HG03045 (cell line): ENCODE data around the gene PRCP.

ENCODE experiments used
- ATAC-seq: cut with Tn5 transposase; IDR thresholded peaks from one replicate; pipeline ENCODE4 v1.9.1; 2021; ENCODE audit warnings: mild to moderate bottlenecking, moderate library complexity; ENCODE audit not compliant: unreplicated experiment

The PRCP gene

DNA sequence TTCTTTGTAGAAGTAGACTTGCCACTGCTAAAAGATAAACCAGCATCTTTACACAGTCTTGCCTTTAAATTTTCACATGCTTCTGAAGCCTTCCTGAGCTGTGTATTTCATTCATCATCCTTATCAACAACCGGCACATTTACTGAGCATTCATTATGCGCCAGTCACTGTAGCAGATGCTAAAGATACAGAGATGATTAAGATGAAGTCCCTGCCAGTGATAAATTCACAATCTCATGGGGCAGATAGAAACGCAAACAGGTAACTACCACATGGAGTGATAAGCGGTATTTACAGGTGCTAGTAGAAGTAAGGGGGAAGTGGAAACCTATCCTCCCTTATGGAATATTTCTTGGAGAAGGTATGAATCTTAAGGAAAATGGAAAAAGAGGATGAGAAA lies 67.2 kb downstream of the PRCP start:
- ATAC-seq = no peak

DNA sequence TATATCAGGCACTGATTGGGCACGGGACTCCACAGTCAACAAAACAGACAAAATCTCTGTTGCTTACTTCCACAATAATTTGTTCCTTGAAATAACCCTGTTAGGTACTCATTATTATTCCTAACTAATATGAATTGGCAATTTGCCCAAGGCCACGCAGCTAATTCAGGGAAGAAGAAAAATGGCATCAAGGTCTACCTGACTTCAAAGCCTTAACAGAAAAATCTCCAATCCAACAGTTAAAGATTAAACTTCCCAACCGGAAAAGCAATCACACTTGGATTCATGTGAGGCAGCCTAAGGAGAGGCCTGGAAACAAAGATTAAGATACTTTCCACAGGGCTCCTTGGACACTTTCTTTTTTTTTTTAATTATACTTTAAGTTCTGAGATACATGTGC lies 68.9 kb downstream of the PRCP start:
- no peak for ATAC-seq

DNA sequence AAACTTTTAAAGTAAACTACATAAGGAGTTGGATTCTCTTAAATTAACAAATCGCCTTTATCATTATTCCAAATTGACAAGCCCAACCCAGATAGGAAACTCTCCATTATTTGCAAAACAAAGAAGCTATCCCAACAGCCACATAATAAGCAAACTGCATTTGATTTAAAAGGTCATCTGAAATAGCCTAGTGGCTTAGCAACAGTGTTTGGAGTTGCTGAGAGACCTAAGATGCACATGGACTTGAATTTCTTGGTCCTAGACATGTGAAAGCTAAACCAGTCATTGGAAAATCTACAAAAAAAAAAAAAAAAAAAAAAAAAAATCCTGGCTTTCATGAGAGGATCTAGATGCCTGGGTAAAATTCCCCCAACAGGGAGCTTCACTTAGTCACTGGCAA lies 69.5 kb downstream of the PRCP start:
- ATAC-seq = no peak

GRCh38 chr11:82829101-82829500 lies 71.1 kb downstream of the PRCP start:
- no peak for ATAC-seq

GRCh38 chr11:82828472-82828871 lies 71.8 kb downstream of the PRCP start:
- no peak for ATAC-seq

DNA sequence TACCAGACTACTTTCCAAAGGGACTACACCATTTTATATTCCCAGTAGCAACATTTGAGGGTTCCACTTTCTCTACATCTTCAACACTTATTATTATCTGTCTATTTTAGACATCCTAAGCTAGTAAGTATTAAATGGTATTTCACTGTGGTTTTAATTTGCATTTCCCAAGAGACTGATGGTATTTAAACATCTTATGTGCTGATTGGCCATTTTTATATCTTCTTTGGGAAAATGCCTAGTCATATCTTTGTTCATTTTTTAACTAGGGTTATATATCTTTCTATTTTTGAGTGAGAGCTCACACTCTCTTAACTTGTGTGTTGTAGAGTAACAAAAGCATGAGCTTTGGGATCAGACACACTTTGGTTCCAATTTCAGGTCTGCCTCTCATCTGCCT lies 73.7 kb downstream of the PRCP start:
- no peak for ATAC-seq

GRCh38 chr11:82823647-82824619 lies 76.3 kb downstream of the PRCP start:
- no peak for ATAC-seq

DNA sequence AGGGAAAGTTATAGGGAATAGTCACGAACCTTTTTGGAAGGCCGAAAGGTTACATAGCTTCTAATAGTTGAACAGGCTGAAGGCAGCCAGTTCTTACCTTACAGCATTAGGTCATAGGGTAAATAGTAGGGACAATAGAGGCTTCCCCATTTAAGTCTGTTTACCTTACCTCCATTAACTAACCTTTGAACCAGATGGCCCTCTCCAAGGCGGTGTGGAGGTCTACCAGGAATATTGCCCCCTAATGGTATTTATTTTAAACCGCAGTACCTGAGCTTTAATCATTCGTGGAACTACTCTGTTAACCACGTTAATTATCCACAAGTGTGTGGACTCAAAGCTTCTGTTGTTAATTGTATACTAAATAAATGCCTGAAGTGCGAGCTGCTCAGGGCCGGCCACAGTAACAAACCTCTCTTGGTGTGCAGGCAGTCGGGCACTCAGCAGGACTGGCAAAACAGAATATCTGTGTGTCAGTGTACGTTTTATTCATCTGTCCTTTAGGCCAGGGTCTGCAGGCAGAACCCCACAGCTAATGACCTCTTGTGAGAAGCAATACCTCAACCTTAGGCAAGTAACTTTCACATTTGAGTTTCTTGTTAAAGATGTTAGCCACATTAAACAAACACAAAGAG lies 81.7 kb downstream of the PRCP start:
- no peak for ATAC-seq

GRCh38 chr11:82815406-82815805 lies 84.8 kb downstream of the PRCP start:
- ATAC-seq = no peak

- no peak for ATAC-seq
Measured at GRCh38 chr11:82814379-82814778, 85.9 kb downstream of the PRCP start.

GRCh38 chr11:82811369-82811768 lies 88.9 kb downstream of the PRCP start:
- ATAC-seq = no peak

DNA sequence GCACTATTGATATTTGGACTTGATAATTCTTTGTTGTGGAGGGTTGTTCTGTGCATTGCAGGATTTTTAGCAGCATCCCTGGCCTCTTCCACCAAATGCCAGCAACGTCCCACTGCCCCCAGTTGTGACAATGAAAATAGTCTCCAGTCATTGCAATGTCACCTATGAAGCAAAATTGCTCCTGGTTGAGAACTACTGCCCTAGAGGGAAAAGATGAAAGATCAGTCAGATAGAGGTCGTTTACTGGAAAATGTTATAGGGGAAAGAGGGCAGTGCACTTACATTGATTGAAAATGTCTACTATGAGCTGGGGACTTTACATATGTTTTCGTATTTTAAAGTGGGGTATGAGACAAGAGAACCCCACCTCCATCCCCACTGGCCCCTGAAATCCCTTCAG lies 89.5 kb downstream of the PRCP start:
- ATAC-seq = no peak

- ATAC-seq = no peak
Measured at GRCh38 chr11:82810326-82810725, 89.9 kb downstream of the PRCP start.

GRCh38 chr11:82807646-82808045 lies 92.6 kb downstream of the PRCP start:
- ATAC-seq = no peak

DNA sequence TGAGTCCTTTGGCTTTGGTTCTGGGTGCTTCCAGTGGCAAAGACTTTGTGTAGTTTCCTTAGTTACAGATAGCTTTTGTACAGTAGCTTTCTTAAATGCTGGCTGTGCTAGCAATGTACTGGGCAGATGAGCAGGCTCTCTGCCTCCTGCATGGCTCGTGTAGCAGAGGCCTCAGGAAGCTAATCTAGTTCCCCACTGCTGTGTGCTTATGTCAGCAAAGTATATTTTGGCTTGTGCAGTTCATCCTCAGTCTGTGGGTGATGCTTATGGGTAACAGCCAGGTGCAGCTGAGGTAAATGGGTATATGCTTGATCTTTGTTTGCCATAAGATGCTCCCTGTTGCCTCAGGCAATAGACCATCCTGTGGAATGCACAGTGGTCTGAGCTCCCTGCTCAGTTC lies 97.5 kb downstream of the PRCP start:
- ATAC-seq = no peak

DNA sequence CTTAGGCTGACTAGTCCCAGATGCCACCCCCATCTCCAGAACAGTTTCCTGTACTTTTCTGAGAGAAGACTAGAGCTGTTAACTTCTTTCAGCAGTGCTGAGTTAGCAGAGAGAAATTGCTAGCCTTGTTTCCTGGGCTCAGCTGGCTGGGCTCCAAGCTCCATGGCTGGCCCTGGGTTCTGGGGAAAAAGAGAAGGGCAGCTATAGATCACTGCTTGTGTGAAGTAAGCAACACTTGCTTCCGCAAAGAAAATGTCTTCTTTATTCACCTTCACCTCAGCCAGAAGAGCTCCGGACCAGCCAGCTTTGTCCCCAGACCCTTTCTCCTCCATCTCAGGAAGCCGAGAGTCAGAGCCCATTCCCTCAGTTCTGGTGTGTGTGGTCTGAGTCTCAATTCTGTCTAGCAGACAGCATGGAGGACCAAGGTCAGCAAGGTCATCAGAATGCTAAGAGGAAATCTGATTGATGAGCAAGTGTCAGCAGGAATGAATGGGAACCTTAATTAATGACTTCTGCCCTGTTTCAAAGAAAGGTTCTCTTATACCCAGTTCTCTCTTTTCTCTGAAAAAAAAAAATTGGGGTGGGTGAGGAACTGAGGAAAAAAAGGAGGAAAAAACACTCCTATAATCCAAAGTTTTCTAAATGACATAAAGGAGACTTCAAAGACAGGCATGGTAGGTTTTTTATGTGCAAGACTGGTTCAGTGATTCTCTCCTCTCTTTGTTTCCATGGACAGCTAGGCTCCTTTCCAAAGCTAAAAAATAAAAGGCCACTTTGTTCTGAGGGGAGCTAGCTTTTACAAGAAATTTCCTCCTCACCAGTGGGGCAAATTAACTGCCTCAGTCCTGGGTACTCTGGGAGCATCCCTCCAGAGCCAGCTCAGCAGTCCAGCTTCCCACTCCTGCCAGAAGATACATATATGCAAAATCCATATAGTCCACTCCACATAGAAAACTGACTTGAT lies 103.0 kb downstream of the PRCP start:
- ATAC-seq = no peak

DNA sequence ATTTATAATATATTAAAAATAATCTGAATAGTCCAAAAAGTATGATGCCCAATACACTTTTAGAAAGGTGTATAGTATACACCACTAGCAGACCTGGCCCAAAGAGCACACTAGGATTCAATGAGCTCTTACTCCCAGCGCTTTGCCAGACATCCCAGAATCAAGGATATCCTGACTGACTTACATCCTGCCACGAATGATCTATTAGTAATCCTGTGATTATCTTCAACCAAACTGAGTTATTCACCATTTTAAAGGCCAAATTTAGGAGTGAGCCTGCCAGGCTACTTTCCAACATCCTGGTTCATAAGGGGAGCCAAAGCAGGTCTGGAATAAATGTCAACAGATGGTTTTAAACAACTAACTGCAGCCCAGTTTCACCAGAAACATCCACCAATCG lies 105.7 kb downstream of the PRCP start:
- no peak for ATAC-seq

GRCh38 chr11:82792822-82793569 lies 107.2 kb downstream of the PRCP start:
- no peak for ATAC-seq

GRCh38 chr11:82792319-82792718 lies 107.9 kb downstream of the PRCP start:
- no peak for ATAC-seq

DNA sequence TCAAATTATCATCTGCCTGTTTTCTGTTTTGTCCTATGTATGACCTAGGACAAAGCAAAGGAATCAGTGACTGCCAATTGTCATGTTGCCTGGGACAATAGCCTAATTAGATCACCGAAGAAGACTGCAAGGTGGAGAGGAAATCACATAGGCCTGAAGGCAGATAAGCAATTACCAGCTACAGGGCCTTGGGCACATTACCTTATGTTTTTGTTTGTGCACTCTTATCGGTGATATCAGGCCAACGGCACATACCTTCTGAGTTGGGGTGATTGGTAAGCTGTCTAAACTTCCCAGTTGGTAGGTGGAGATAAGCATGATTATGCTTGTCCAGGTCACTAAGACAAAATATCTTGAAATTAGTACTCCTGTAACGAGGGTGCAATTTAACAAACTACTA lies 108.5 kb downstream of the PRCP start:
- no peak for ATAC-seq
